ENCODE data around the gene DAPK2. TPM values are rescaled to one million over a fixed set of nuclear protein-coding genes. Genes with fewer than 3 reads are reported as not detected.

Gene DAPK2
- total and polyA plus RNA-seq, 2 of the 4 experiments (the other 2 are of a cell fraction), result 0.34 to 0.36 TPM

- Histone ChIP-seq H3K18ac (ENCODE audit: low read depth, low read length) (no peak overlapping the region), H3K36me3 (ENCODE audit: control insufficient read depth, insufficient read depth, low read length) (peaks cover 5% of the 10 kb centered on the region), H3K27ac (ENCODE audit: insufficient read depth, low read length) (no peak overlapping the region), H3K9me3 (ENCODE audit: control insufficient read depth, insufficient read depth, low read length) (no peaks in the 10 kb centered on the region), H2AK5ac (ENCODE audit: low read depth, low read length) (no peak overlapping the region), H3K56ac (ENCODE audit: extremely low read depth, insufficient read depth, low read length) (no peak overlapping the region), H3K14ac (replicated peaks; ENCODE audit: low read depth, low read length) (no peak overlapping the region), H3K4me2 (ENCODE audit: low read depth, low read length) (no peak overlapping the region), H3K4ac (ENCODE audit: low read depth, low read length) (no peak overlapping the region), H3K4me1 (ENCODE audit: control insufficient read depth, insufficient read depth, low read length) (no peaks in the 10 kb centered on the region), H2AFZ (replicated peaks; ENCODE audit: low read length, poor library complexity) (no peak overlapping the region), H2BK120ac (ENCODE audit: low read depth, low read length) (no peak overlapping the region), H2BK15ac (ENCODE audit: low read depth, low read length) (no peak overlapping the region), H4K20me1 (ENCODE audit: insufficient read depth, low read length) (no peaks in the 10 kb centered on the region), H2AK9ac (replicated peaks; ENCODE audit: low read depth, low read length, poor library complexity) (no peak overlapping the region), H3K9ac (ENCODE audit: low read depth, low read length) (no peak overlapping the region), H3K27me3 (ENCODE audit: control insufficient read depth, insufficient read depth, low read length) (no peaks in the 10 kb centered on the region), H4K8ac (ENCODE audit: low read depth in 2 of 2, low read length in 2 of 2) (no peak overlapping the region), H4K91ac (ENCODE audit: insufficient read depth, low read depth, low read length) (no peak overlapping the region), H2BK20ac (ENCODE audit: low read depth, low read length) (no peak overlapping the region), H3K79me1 (ENCODE audit: low read depth in 1 of 2, low read length in 2 of 2) (peaks cover 22 to 56% of the 10 kb centered on the region in 2 experiments), H3K4me3 (ENCODE audit: insufficient read depth, low read depth, low read length) (no peak overlapping the region), H3K23ac (ENCODE audit: low read depth, low read length) (no peak overlapping the region), H4K5ac (ENCODE audit: low read depth, low read length) (no peak overlapping the region), H2BK5ac (ENCODE audit: low read depth, low read length, poor library complexity, severe bottlenecking) (no peak overlapping the region), H3K9me1 (ENCODE audit: insufficient read depth, low read length) (no peaks in the 10 kb centered on the region; the same call in none of the 2 replicates)
- DNase-seq (no peak), ATAC-seq (ENCODE audit: low read depth) (no peak)
- ChIA-PET CTCF (no interaction called here), POLR2A (ENCODE audit: unreplicated experiment) (no interaction called here)
- WGBS, 2 experiments (ENCODE audit: extremely low coverage in 2 of 2, insufficient read length in 1 of 2), result 100% methylated on average over 1 of the region's 3 CpGs; no CpG with 5 or more reads in 1 of the 2 experiments
- dilution Hi-C loops (cut with HindIII; ENCODE audit: low sequenced_read_pairs, unreplicated experiment), result no loop called here
- TF ChIP-seq USF2 (IDR thresholded peaks at IDR 0.05; ENCODE audit: low read depth, low read length), result no peak
- no peak for TF ChIP-seq CHD1 (IDR thresholded peaks at IDR 0.05; ENCODE audit: low read depth, low read length)
- TF ChIP-seq RFX5 (IDR thresholded peaks at IDR 0.05; ENCODE audit: low read depth, low read length), result no peak
- no peak for TF ChIP-seq SMC3 (IDR thresholded peaks at IDR 0.05; ENCODE audit: low read depth, low read length)
- TF ChIP-seq RAD21 (IDR thresholded peaks at IDR 0.05; ENCODE audit: low read length), result no peak
- TF ChIP-seq POLR2A (IDR thresholded peaks at IDR 0.05; ENCODE audit: low read depth, low read length), result no peak
- no TSS peak for BruUV-seq (replicated peaks)
- in situ Hi-C loops (cut with MboI; ENCODE audit: low sequenced_read_pairs), result no loop called here
- intact Hi-C loops (cut with micrococcal nuclease), result no loop called here
Measured at GRCh38 chr15:64090527-64090926, 44.2 kb upstream of the DAPK2 start.
